Measurements from ENCODE around the gene PLXNC1.

The PLXNC1 gene

GRCh38 chr12:94180558-94181296 lies 32.4 kb downstream of the PLXNC1 start:
- DNase-seq (ENCODE audit: low read depth in 2 of 2), result no peak

GRCh38 chr12:94182986-94183707 lies 34.8 kb downstream of the PLXNC1 start:
- no peak for DNase-seq (ENCODE audit: low read depth in 2 of 2)

GRCh38 chr12:94183708-94184379 lies 35.5 kb downstream of the PLXNC1 start:
- DNase-seq (ENCODE audit: low read depth in 2 of 2), result no peak

GRCh38 chr12:94184995-94185719 lies 36.8 kb downstream of the PLXNC1 start:
- DNase-seq (ENCODE audit: low read depth in 2 of 2), result no peak

- DNase-seq (ENCODE audit: low read depth in 2 of 2), result no peak
Observed at GRCh38 chr12:94185801-94186200, 37.4 kb downstream of the PLXNC1 start.

- no peak for DNase-seq (ENCODE audit: low read depth in 2 of 2)
Observed at GRCh38 chr12:94186278-94187241, 38.2 kb downstream of the PLXNC1 start.

- no peak for DNase-seq (ENCODE audit: low read depth in 2 of 2)
Observed at GRCh38 chr12:94187361-94187760, 39.0 kb downstream of the PLXNC1 start.

- no peak for DNase-seq (ENCODE audit: low read depth in 2 of 2)
Observed at GRCh38 chr12:94190623-94191022, 42.2 kb downstream of the PLXNC1 start.

- DNase-seq (ENCODE audit: low read depth in 2 of 2), result no peak
Observed at GRCh38 chr12:94191023-94191422, 42.6 kb downstream of the PLXNC1 start.

GRCh38 chr12:94191811-94192210 lies 43.4 kb downstream of the PLXNC1 start:
- no peak for DNase-seq (ENCODE audit: low read depth in 2 of 2)

GRCh38 chr12:94192506-94192905 lies 44.1 kb downstream of the PLXNC1 start:
- no peak for DNase-seq (ENCODE audit: low read depth in 2 of 2)

- no peak for DNase-seq (ENCODE audit: low read depth in 2 of 2)
Observed at GRCh38 chr12:94193168-94193567, 44.8 kb downstream of the PLXNC1 start.

GRCh38 chr12:94195483-94195882 lies 47.1 kb downstream of the PLXNC1 start:
- DNase-seq (ENCODE audit: low read depth in 2 of 2), result no peak

GRCh38 chr12:94198469-94198868 lies 50.1 kb downstream of the PLXNC1 start:
- no peak for DNase-seq (ENCODE audit: low read depth in 2 of 2)

- no peak for DNase-seq (ENCODE audit: low read depth in 2 of 2)
Observed at GRCh38 chr12:94198872-94199271, 50.5 kb downstream of the PLXNC1 start.

- no peak for DNase-seq (ENCODE audit: low read depth in 2 of 2)
Observed at GRCh38 chr12:94200069-94200468, 51.7 kb downstream of the PLXNC1 start.

- no peak for DNase-seq (ENCODE audit: low read depth in 2 of 2)
Observed at GRCh38 chr12:94200695-94201094, 52.3 kb downstream of the PLXNC1 start.

- DNase-seq (ENCODE audit: low read depth in 2 of 2), result no peak
Observed at GRCh38 chr12:94202245-94203180, 54.1 kb downstream of the PLXNC1 start.

- DNase-seq (ENCODE audit: low read depth in 2 of 2), result no peak
Observed at GRCh38 chr12:94203181-94203546, 54.8 kb downstream of the PLXNC1 start.

- no peak for DNase-seq (ENCODE audit: low read depth in 2 of 2)
Observed at GRCh38 chr12:94203796-94204195, 55.4 kb downstream of the PLXNC1 start.
